ENCODE data around the gene PRKAR1A.

Gene PRKAR1A

DNA sequence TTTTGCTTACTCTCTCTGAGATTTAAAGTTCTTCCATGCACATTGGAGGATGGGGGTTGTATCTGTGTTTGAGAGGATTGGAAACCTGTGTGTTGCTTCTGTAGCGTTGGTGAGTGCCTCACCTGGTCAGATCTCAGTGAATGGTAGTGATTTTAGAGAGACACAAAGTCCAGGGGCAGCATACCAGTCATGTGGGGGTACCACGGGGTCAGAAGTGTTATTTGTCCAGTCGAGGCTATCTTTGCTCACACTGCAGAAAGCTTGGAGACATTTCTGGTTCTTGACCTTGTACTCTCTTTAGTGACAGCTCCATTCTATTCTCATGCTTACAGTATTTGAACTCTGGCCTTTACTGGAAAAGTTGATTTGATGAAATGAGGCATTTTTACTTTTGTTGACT, 23.7 kb downstream of the PRKAR1A start:
- DNase-seq (ENCODE audit: extremely low spot score): no peak
- ChIA-PET POLR2A (no interaction called here), CTCF (interaction anchor here (0.7 kb wide), 1 partner anchor 70 kb away, joined by 4 read pairs; no protein-coding TSS in a partner anchor)
- TF ChIP-seq TARDBP (IDR thresholded peaks at IDR 0.05) (no peak), ZNF384 (IDR thresholded peaks at IDR 0.05) (no peak), ARNT (IDR thresholded peaks at IDR 0.05) (no peak), SUZ12 (IDR thresholded peaks at IDR 0.05) (no peak), HDGF (IDR thresholded peaks at IDR 0.05; ENCODE audit: borderline replicate concordance) (no peak), CTBP1 (IDR thresholded peaks at IDR 0.05; ENCODE audit: borderline replicate concordance) (no peak), FOXK2 (IDR thresholded peaks at IDR 0.05) (no peak), L3MBTL2 (conservative IDR thresholded peaks at IDR 0.05) (no peak), FOXM1 (IDR thresholded peaks at IDR 0.05; ENCODE audit: borderline replicate concordance) (no peak), SP1 (IDR thresholded peaks at IDR 0.05) (no peak), ELF4 (IDR thresholded peaks at IDR 0.05) (no peak), NFRKB (IDR thresholded peaks at IDR 0.05) (no peak), LEF1 (IDR thresholded peaks at IDR 0.05; ENCODE audit: borderline replicate concordance) (no peak), BHLHE40 (IDR thresholded peaks at IDR 0.05; ENCODE audit: borderline replicate concordance) (no peak), FOXA1 (IDR thresholded peaks at IDR 0.05) (no peak)
- TF ChIP-seq, protein P1, sequence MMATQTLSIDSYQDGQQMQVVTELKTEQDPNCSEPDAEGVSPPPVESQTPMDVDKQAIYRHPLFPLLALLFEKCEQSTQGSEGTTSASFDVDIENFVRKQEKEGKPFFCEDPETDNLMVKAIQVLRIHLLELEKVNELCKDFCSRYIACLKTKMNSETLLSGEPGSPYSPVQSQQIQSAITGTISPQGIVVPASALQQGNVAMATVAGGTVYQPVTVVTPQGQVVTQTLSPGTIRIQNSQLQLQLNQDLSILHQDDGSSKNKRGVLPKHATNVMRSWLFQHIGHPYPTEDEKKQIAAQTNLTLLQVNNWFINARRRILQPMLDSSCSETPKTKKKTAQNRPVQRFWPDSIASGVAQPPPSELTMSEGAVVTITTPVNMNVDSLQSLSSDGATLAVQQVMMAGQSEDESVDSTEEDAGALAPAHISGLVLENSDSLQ (IDR thresholded peaks at IDR 0.05): no peak

DNA sequence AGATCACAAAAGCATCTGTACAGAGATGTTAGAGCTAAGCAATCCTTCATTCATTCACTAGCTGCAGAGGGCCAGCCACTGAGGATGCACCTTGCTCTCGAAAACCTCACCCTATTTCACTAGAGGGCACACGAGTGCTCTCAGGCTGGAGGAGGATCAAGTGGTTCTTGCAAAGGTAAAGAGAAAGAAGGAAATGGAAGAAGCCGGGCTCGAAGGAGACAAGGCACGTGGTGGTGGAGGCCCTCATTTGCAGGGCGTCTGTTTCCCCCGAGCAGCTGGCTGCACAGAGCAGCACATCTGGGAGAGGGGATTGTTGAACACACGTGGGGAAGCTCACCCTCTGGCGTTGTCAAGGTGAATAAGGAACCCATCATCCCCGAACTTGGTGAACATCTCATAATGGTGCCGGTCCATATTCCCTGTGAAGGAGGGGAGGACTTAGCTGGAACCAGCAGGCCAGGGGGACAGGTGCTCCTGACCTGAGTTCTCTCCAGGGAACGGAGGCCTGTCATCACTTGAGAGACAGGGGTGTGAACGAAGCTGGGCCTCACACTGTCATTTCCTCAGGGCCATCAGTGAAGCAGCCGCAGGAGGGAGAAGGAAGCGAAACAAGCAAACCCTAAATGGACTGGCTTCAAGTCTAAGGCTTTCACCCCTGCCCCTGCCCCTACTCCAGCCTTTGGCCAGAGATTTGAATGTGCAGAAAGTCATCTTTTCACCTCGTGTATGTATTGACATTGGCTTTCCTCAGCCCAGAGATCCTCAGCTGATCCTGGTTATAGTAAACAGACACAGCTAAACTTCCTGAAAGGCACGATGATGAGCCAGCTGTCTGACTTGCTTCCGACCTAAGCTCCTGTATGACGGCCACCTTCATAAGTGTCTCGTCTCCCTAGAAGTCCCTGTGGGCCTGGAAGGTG, 27.6 kb downstream of the PRKAR1A start:
- ChIA-PET POLR2A (interaction anchor here (1.3 kb wide), 1 partner anchor 27 kb away, joined by 4 read pairs; the partner anchor contains the start of gene PRKAR1A), CTCF (no interaction called here)
- TF ChIP-seq LEF1 (IDR thresholded peaks at IDR 0.05; ENCODE audit: borderline replicate concordance) (no peak), NFRKB (IDR thresholded peaks at IDR 0.05) (no peak)
- no peak for DNase-seq (ENCODE audit: extremely low spot score)

DNA sequence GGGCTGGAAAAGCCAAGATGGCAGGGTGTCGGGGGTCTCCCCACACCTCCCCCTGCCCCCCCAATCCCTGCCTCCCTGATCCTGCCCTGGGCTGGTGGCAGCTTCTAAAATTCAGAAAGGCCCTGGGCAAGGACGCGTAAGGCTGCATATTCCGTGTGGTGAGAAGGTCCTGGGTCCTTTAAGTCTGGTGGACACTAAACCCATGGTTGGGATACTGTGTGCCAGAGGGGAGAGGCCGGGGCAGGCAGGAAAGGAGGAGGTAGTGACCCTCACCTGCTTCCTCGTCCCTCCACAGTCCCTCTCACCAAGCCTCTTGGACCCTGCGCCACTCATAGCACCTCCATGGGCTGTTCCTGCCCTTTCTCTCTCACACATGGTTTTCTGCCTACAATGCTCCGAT, 28.8 kb downstream of the PRKAR1A start:
- TF ChIP-seq, protein P1 (IDR thresholded peaks at IDR 0.05): no peak
- TF ChIP-seq ELF4 (IDR thresholded peaks at IDR 0.05) (no peak), L3MBTL2 (conservative IDR thresholded peaks at IDR 0.05) (no peak), LEF1 (IDR thresholded peaks at IDR 0.05; ENCODE audit: borderline replicate concordance) (no peak), HDGF (IDR thresholded peaks at IDR 0.05; ENCODE audit: borderline replicate concordance) (no peak), CTBP1 (IDR thresholded peaks at IDR 0.05; ENCODE audit: borderline replicate concordance) (no peak), FOXK2 (IDR thresholded peaks at IDR 0.05) (no peak), FOXM1 (IDR thresholded peaks at IDR 0.05; ENCODE audit: borderline replicate concordance) (no peak), FOXA1 (IDR thresholded peaks at IDR 0.05) (no peak), TARDBP (IDR thresholded peaks at IDR 0.05) (no peak), SUZ12 (IDR thresholded peaks at IDR 0.05) (no peak), ARNT (IDR thresholded peaks at IDR 0.05) (no peak), SP1 (IDR thresholded peaks at IDR 0.05) (no peak), ZNF384 (IDR thresholded peaks at IDR 0.05) (no peak), NFRKB (IDR thresholded peaks at IDR 0.05) (no peak), BHLHE40 (IDR thresholded peaks at IDR 0.05; ENCODE audit: borderline replicate concordance) (no peak)
- DNase-seq (ENCODE audit: extremely low spot score): no peak
- ChIA-PET CTCF (no interaction called here), POLR2A (interaction anchor here (1.3 kb wide), 1 partner anchor 28 kb away, joined by 4 read pairs; the partner anchor contains the start of gene PRKAR1A)

DNA sequence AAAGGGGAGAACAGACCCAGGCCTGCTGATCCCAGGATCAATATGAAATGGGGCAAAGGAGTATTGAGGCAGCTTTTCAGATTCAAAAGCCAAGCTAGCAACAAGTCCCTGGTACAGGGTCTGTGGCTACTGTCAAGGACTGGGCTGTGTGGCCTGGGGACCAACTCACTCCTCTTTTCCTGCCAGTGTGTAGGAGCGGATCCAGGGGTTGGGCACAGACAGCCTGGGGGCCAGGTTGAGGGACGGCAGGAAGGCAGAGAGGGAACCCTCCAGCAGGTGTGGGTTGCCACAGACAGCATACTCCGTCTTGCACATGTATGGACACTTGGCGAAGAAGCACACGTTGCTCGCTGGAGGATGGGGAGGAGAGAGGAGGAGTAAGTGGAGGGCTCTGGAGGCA, 29.6 kb downstream of the PRKAR1A start:
- TF ChIP-seq FOXM1 (IDR thresholded peaks at IDR 0.05; ENCODE audit: borderline replicate concordance) (no peak), SUZ12 (IDR thresholded peaks at IDR 0.05) (no peak), ZNF384 (IDR thresholded peaks at IDR 0.05) (no peak), ELF4 (IDR thresholded peaks at IDR 0.05) (no peak), TARDBP (IDR thresholded peaks at IDR 0.05) (no peak), L3MBTL2 (conservative IDR thresholded peaks at IDR 0.05) (no peak), FOXA1 (IDR thresholded peaks at IDR 0.05) (no peak), CTBP1 (IDR thresholded peaks at IDR 0.05; ENCODE audit: borderline replicate concordance) (no peak), HDGF (IDR thresholded peaks at IDR 0.05; ENCODE audit: borderline replicate concordance) (no peak), FOXK2 (IDR thresholded peaks at IDR 0.05) (no peak)
- no peak for DNase-seq (ENCODE audit: extremely low spot score)
- ChIA-PET CTCF (no interaction called here), POLR2A (no interaction called here)

DNA sequence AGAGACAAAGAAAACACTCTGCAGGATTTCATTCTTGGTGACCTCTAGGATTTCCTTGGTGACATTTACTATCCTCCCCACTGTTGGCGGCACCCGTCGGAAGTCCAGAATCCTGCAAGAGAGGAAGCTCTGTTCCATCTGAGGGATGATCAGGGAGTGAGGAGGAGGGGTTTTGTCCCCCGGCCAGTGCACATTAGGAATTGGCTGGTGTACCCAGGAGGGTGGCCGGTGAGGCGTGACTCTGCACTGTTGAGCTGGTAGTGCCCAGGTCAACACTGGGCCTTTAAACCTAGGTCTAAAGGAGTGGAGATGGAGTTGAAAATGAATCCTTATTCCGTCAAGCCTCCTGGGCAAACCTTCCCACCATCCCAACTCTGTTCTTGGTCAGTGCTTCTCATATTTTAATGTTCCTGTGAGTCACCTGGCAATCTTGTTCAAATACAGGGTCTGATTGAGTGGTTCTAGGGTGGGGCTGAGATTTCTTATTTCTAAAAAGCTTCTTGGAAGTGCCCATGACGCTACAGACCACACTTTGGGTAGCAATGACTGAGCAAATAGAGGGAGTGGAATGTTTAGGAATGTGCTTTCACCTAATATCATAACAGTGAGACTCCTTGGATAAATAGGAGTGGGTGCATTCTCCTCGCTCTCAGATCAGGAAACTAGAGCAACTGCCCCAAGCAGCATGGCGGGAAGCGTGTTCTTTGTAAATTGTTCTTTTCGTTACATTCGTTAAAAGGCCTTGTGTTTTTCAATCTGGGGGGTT, 30.7 kb downstream of the PRKAR1A start:
- ChIA-PET CTCF (no interaction called here), POLR2A (no interaction called here)
- TF ChIP-seq BHLHE40 (IDR thresholded peaks at IDR 0.05; ENCODE audit: borderline replicate concordance) (no peak), FOXA1 (IDR thresholded peaks at IDR 0.05) (no peak), CTBP1 (IDR thresholded peaks at IDR 0.05; ENCODE audit: borderline replicate concordance) (no peak), FOXM1 (IDR thresholded peaks at IDR 0.05; ENCODE audit: borderline replicate concordance) (no peak), TARDBP (IDR thresholded peaks at IDR 0.05) (no peak)
- no peak for DNase-seq (ENCODE audit: extremely low spot score)

DNA sequence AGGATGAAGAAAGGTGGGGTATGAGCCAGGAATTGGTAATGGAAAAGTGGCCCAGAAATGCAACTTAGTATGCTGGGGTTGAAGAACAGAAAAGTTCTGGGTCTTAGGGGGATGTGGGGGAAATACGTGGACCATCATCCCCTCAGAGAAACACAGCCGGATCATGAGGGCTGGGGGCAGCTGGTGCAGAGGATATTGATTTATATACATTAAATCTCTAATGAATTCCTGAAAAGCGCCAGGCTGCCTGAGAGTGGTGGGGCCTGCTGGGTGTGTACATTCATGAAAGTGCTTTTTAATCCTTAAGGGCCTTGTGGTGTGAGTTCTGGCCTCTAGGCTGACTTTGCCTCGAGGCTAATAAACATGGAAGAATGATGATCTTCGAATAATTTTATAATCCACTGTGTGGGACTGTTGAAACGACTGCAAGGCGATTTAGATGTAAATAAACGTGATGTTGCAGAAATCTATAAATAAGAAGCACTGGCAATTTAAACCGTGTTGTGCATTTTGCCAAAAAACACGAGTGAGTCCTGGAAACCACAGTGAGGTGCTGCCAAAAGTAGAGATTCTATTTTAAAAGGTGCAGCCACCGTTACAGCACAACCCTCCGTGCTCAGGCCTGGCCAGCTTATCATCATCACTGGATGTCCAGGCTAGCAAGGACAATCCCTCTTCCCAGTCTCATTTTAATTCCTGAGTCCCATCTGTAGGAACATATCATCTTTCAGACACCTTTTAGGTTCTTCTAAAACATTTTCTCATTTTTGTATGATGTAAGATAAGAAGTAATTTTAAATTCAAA, 32.1 kb downstream of the PRKAR1A start:
- ChIA-PET POLR2A (no interaction called here), CTCF (no interaction called here)
- TF ChIP-seq NFRKB (IDR thresholded peaks at IDR 0.05) (no peak), ZNF384 (IDR thresholded peaks at IDR 0.05) (no peak), FOXK2 (IDR thresholded peaks at IDR 0.05) (no peak), ELF4 (IDR thresholded peaks at IDR 0.05) (no peak), SP1 (IDR thresholded peaks at IDR 0.05) (no peak), HDGF (IDR thresholded peaks at IDR 0.05; ENCODE audit: borderline replicate concordance) (no peak)
- no peak for DNase-seq (ENCODE audit: extremely low spot score)
